ENCODE results near the gene TMPRSS11B.

DNA sequence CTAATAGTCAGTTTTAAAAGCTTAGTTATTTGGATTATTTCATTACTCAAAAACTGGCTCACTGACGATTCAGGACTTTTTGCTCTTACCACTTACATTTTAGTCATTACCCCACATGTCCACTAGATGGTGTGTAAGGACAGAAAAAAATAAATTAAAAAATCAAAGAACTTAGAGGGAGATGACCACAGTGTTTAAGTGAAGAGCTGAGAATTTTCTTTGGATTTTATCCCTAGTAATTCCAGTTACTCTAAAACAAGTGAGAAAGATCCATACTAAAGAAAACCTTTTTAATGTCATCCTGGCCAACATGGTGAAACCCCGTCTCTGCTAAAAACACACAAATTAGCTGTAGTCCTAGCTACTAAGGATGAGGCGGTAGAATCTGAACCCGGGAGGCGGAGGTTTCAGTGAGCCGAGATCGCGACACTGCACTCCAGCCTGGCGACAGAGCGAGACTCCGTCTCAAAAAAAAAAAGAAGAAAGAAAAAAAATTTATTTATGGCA, 26.4 kb upstream of the TMPRSS11B start:
- TF ChIP-seq RAD21 (IDR thresholded peaks at IDR 0.05) (peak; percentile 86 to 87), TAF1 (conservative IDR thresholded peaks at IDR 0.05) (no peak), HNF4G (IDR thresholded peaks at IDR 0.05) (no peak), NR2F2 (IDR thresholded peaks at IDR 0.05) (no peak), HNF4A (conservative IDR thresholded peaks at IDR 0.05) (no peak), EGR1 (IDR thresholded peaks at IDR 0.05; ENCODE audit: low read depth in 2 of 2) (no peak), YY1 (IDR thresholded peaks at IDR 0.05) (no peak)
- TF ChIP-seq, protein P1, sequence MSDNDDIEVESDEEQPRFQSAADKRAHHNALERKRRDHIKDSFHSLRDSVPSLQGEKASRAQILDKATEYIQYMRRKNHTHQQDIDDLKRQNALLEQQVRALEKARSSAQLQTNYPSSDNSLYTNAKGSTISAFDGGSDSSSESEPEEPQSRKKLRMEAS (IDR thresholded peaks at IDR 0.05) = no peak
- TF ChIP-seq, protein P2, sequence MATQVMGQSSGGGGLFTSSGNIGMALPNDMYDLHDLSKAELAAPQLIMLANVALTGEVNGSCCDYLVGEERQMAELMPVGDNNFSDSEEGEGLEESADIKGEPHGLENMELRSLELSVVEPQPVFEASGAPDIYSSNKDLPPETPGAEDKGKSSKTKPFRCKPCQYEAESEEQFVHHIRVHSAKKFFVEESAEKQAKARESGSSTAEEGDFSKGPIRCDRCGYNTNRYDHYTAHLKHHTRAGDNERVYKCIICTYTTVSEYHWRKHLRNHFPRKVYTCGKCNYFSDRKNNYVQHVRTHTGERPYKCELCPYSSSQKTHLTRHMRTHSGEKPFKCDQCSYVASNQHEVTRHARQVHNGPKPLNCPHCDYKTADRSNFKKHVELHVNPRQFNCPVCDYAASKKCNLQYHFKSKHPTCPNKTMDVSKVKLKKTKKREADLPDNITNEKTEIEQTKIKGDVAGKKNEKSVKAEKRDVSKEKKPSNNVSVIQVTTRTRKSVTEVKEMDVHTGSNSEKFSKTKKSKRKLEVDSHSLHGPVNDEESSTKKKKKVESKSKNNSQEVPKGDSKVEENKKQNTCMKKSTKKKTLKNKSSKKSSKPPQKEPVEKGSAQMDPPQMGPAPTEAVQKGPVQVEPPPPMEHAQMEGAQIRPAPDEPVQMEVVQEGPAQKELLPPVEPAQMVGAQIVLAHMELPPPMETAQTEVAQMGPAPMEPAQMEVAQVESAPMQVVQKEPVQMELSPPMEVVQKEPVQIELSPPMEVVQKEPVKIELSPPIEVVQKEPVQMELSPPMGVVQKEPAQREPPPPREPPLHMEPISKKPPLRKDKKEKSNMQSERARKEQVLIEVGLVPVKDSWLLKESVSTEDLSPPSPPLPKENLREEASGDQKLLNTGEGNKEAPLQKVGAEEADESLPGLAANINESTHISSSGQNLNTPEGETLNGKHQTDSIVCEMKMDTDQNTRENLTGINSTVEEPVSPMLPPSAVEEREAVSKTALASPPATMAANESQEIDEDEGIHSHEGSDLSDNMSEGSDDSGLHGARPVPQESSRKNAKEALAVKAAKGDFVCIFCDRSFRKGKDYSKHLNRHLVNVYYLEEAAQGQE (IDR thresholded peaks at IDR 0.05) = no peak
- TF ChIP-seq, protein P3, sequence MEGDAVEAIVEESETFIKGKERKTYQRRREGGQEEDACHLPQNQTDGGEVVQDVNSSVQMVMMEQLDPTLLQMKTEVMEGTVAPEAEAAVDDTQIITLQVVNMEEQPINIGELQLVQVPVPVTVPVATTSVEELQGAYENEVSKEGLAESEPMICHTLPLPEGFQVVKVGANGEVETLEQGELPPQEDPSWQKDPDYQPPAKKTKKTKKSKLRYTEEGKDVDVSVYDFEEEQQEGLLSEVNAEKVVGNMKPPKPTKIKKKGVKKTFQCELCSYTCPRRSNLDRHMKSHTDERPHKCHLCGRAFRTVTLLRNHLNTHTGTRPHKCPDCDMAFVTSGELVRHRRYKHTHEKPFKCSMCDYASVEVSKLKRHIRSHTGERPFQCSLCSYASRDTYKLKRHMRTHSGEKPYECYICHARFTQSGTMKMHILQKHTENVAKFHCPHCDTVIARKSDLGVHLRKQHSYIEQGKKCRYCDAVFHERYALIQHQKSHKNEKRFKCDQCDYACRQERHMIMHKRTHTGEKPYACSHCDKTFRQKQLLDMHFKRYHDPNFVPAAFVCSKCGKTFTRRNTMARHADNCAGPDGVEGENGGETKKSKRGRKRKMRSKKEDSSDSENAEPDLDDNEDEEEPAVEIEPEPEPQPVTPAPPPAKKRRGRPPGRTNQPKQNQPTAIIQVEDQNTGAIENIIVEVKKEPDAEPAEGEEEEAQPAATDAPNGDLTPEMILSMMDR (IDR thresholded peaks at IDR 0.05; ENCODE audit: low read depth, low read length, missing input control) = peak; percentile 79
- TF ChIP-seq, protein P4, sequence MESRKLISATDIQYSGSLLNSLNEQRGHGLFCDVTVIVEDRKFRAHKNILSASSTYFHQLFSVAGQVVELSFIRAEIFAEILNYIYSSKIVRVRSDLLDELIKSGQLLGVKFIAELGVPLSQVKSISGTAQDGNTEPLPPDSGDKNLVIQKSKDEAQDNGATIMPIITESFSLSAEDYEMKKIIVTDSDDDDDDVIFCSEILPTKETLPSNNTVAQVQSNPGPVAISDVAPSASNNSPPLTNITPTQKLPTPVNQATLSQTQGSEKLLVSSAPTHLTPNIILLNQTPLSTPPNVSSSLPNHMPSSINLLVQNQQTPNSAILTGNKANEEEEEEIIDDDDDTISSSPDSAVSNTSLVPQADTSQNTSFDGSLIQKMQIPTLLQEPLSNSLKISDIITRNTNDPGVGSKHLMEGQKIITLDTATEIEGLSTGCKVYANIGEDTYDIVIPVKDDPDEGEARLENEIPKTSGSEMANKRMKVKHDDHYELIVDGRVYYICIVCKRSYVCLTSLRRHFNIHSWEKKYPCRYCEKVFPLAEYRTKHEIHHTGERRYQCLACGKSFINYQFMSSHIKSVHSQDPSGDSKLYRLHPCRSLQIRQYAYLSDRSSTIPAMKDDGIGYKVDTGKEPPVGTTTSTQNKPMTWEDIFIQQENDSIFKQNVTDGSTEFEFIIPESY (IDR thresholded peaks at IDR 0.05) = no peak
- TF ChIP-seq, protein P5, sequence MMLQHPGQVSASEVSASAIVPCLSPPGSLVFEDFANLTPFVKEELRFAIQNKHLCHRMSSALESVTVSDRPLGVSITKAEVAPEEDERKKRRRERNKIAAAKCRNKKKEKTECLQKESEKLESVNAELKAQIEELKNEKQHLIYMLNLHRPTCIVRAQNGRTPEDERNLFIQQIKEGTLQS (IDR thresholded peaks at IDR 0.05) = no peak
